SK-N-SH (cell line): ENCODE measurements around the gene C22orf15.

Source experiments
- NFIC ChIP-seq: IDR thresholded peaks from 2 replicates; pipeline ENCODE4 v1.4.0; 2012; ENCODE audit warnings: borderline replicate concordance
- POLR2AphosphoS5 ChIP-seq: IDR thresholded peaks from 2 replicates; pipeline ENCODE4 v1.6.1; 2012; ENCODE audit warnings: low read depth, low read length
- TF ChIP-seq, protein P1 (sequence below): fragments of 200-600 bp; sonication (generic); IDR thresholded peaks from 2 replicates; pipeline ENCODE4 v1.6.1; 2017; ENCODE audit warnings: antibody characterized with exemption, mild to moderate bottlenecking, moderate library complexity
- TF ChIP-seq, protein P2 (sequence below): IDR thresholded peaks from 2 replicates; pipeline ENCODE4 v1.4.0; 2012; ENCODE audit warnings: low read depth, borderline replicate concordance

DNA sequence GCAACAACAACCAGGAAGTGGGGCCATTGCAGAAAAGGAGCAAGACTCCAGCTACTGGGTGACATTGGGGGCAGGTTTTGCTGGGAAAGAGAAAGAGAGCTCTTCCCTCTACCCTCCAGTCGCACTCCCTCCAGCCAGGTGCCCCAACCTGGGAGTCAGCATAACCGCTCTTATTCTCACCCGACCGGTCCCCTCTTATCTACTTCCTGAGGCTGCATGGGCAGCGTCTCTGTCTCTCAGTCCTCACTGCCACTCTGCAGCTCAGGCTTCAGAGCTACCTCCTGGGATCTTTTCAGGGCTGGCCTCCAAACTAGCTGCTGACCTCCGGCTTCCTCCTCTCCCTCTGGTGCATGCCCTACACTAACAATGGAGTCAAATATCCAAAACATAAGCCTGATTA lies 17.0 kb upstream of the C22orf15 start:
- TF ChIP-seq, protein P1, sequence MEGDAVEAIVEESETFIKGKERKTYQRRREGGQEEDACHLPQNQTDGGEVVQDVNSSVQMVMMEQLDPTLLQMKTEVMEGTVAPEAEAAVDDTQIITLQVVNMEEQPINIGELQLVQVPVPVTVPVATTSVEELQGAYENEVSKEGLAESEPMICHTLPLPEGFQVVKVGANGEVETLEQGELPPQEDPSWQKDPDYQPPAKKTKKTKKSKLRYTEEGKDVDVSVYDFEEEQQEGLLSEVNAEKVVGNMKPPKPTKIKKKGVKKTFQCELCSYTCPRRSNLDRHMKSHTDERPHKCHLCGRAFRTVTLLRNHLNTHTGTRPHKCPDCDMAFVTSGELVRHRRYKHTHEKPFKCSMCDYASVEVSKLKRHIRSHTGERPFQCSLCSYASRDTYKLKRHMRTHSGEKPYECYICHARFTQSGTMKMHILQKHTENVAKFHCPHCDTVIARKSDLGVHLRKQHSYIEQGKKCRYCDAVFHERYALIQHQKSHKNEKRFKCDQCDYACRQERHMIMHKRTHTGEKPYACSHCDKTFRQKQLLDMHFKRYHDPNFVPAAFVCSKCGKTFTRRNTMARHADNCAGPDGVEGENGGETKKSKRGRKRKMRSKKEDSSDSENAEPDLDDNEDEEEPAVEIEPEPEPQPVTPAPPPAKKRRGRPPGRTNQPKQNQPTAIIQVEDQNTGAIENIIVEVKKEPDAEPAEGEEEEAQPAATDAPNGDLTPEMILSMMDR: no peak
- TF ChIP-seq, protein P2, sequence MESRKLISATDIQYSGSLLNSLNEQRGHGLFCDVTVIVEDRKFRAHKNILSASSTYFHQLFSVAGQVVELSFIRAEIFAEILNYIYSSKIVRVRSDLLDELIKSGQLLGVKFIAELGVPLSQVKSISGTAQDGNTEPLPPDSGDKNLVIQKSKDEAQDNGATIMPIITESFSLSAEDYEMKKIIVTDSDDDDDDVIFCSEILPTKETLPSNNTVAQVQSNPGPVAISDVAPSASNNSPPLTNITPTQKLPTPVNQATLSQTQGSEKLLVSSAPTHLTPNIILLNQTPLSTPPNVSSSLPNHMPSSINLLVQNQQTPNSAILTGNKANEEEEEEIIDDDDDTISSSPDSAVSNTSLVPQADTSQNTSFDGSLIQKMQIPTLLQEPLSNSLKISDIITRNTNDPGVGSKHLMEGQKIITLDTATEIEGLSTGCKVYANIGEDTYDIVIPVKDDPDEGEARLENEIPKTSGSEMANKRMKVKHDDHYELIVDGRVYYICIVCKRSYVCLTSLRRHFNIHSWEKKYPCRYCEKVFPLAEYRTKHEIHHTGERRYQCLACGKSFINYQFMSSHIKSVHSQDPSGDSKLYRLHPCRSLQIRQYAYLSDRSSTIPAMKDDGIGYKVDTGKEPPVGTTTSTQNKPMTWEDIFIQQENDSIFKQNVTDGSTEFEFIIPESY: no peak
- no peak for TF ChIP-seq NFIC
- no peak for TF ChIP-seq POLR2AphosphoS5
